ENCODE data around the gene CTIF. TPM values are rescaled to one million over a fixed set of nuclear protein-coding genes. Genes with fewer than 3 reads are reported as not detected.

The CTIF gene
- polyA plus RNA-seq, 1 donor: 15.0 TPM

DNA sequence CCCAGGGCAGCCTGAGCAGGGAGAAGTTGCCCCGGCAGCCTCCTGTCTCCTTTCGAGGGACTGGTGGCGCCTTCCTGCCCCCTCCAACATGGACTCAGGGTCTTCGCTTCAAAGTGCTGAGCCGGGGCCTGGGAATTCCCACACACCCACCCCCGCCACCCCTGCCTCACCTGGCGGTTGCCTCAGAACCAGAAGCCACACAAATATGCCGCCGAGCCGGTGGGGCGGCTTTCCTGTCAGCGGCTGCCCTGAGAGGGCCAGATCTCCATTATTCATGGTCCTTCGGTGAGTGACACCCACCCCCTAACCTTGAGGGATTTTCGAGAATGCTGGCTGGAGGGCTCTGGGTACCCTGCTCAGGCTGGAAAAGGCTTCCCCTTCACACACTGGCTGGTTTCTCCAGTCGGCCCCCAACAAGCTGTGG is 340.2 kb downstream of the CTIF start:
- no peaks in the 10 kb centered on the region for H3K36me3 ChIP-seq (ENCODE audit: control insufficient read depth, insufficient read depth, low read length)
- WGBS (ENCODE audit: insufficient coverage, low lambda C conversion rate): no CpG with 5 or more reads among the region's 15 CpGs
- H3K4me1 ChIP-seq (ENCODE audit: control insufficient read depth, insufficient read depth, low read length): peaks cover 4% of the 10 kb centered on the region
- H3K9me3 ChIP-seq (ENCODE audit: control insufficient read depth, low read depth, low read length): no peaks in the 10 kb centered on the region
- peaks cover 3% of the 10 kb centered on the region for H3K27me3 ChIP-seq (ENCODE audit: control insufficient read depth, insufficient read depth, low read length)
- DNase-seq: peak in 1 of 2 donors; percentile 49
- no peak overlapping the region for H3K4me3 ChIP-seq (ENCODE audit: low read length)
- no peak overlapping the region for H3K27ac ChIP-seq (ENCODE audit: low read length)

DNA sequence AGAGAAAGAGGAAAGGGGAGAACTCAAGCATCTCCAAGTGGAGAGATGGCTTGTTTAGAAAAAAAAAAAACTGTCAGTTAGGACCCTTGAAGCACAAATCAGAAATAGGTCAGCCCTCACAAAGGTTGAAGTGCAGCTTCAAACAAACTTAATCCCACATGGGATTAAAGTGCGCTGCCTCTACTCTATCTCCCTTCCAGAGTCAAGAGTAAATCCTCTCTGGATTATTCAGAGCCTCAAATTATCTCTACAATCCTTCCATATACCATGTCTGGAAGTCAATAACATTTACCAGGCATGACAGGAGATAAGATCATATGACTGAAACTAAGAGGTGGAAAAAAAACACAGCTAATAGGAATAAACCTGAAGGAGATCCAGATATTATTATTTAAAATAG is 342.1 kb downstream of the CTIF start:
- H3K27me3 ChIP-seq (ENCODE audit: control insufficient read depth, insufficient read depth, low read length): peaks cover 3% of the 10 kb centered on the region
- DNase-seq: no peak
- no peak overlapping the region for H3K4me3 ChIP-seq (ENCODE audit: low read length)
- H3K4me1 ChIP-seq (ENCODE audit: control insufficient read depth, insufficient read depth, low read length): peaks cover 4% of the 10 kb centered on the region
- H3K9me3 ChIP-seq (ENCODE audit: control insufficient read depth, low read depth, low read length): no peaks in the 10 kb centered on the region
- no peak overlapping the region for H3K27ac ChIP-seq (ENCODE audit: low read length)
- no peaks in the 10 kb centered on the region for H3K36me3 ChIP-seq (ENCODE audit: control insufficient read depth, insufficient read depth, low read length)
- WGBS (ENCODE audit: insufficient coverage, low lambda C conversion rate): no CpG with 5 or more reads among the region's 1 CpG

DNA sequence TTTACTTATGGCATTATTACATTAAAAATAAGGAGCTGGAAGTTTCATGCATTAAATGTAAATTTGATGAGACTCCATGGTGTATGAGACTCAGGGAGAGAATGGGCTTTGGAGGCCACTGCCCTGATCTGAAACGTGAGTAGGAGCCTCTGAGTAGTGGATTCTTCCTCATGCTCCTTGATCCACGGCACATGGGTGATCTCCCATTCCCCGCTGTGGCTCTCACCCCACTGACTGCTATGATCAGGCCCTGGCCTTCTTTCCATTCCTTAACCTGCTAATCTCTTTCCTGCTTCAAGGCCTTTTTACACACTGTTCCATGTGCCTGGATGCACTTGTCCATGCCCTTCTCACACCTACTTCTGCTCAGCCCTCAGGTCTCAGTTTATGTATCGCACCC is 343.5 kb downstream of the CTIF start:
- no peak for DNase-seq
- no CpG with 5 or more reads among the region's 4 CpGs for WGBS (ENCODE audit: insufficient coverage, low lambda C conversion rate)
- no peaks in the 10 kb centered on the region for H3K36me3 ChIP-seq (ENCODE audit: control insufficient read depth, insufficient read depth, low read length)

GRCh38 chr18:48884306-48884705 is 345.5 kb downstream of the CTIF start:
- Histone ChIP-seq H3K36me3 (ENCODE audit: control insufficient read depth, insufficient read depth, low read length) (no peaks in the 10 kb centered on the region), H3K4me1 (ENCODE audit: control insufficient read depth, insufficient read depth, low read length) (peaks cover 7% of the 10 kb centered on the region), H3K27ac (ENCODE audit: low read length) (no peak overlapping the region), H3K4me3 (ENCODE audit: low read length) (no peak overlapping the region), H3K27me3 (ENCODE audit: control insufficient read depth, insufficient read depth, low read length) (peaks cover under 1% of the 10 kb centered on the region), H3K9me3 (ENCODE audit: control insufficient read depth, low read depth, low read length) (no peaks in the 10 kb centered on the region)
- no peak for DNase-seq
- WGBS (ENCODE audit: insufficient coverage, low lambda C conversion rate): no CpG with 5 or more reads among the region's 4 CpGs

More for the DNA sequence above, 343.5 kb downstream of the CTIF start:
- H3K27ac ChIP-seq (ENCODE audit: low read length): no peak overlapping the region
- H3K4me1 ChIP-seq (ENCODE audit: control insufficient read depth, insufficient read depth, low read length): peaks cover 4% of the 10 kb centered on the region
- H3K9me3 ChIP-seq (ENCODE audit: control insufficient read depth, low read depth, low read length): no peaks in the 10 kb centered on the region
- H3K4me3 ChIP-seq (ENCODE audit: low read length): no peak overlapping the region
- peaks cover 3% of the 10 kb centered on the region for H3K27me3 ChIP-seq (ENCODE audit: control insufficient read depth, insufficient read depth, low read length)

- Histone ChIP-seq H3K4me3 (ENCODE audit: low read length) (no peak overlapping the region), H3K27me3 (ENCODE audit: control insufficient read depth, insufficient read depth, low read length) (no peaks in the 10 kb centered on the region), H3K4me1 (ENCODE audit: control insufficient read depth, insufficient read depth, low read length) (peaks cover 9% of the 10 kb centered on the region), H3K27ac (ENCODE audit: low read length) (no peak overlapping the region), H3K36me3 (ENCODE audit: control insufficient read depth, insufficient read depth, low read length) (no peaks in the 10 kb centered on the region), H3K9me3 (ENCODE audit: control insufficient read depth, low read depth, low read length) (no peaks in the 10 kb centered on the region)
- no CpG with 5 or more reads among the region's 4 CpGs for WGBS (ENCODE audit: insufficient coverage, low lambda C conversion rate)
- no peak for DNase-seq
Measured at GRCh38 chr18:48884771-48885170, 345.9 kb downstream of the CTIF start.

- Histone ChIP-seq H3K4me1 (ENCODE audit: control insufficient read depth, insufficient read depth, low read length) (peaks cover 10% of the 10 kb centered on the region), H3K4me3 (ENCODE audit: low read length) (no peak overlapping the region), H3K27me3 (ENCODE audit: control insufficient read depth, insufficient read depth, low read length) (no peaks in the 10 kb centered on the region), H3K27ac (ENCODE audit: low read length) (no peak overlapping the region), H3K9me3 (ENCODE audit: control insufficient read depth, low read depth, low read length) (no peaks in the 10 kb centered on the region), H3K36me3 (ENCODE audit: control insufficient read depth, insufficient read depth, low read length) (no peaks in the 10 kb centered on the region)
- no peak for DNase-seq
- WGBS (ENCODE audit: insufficient coverage, low lambda C conversion rate): no CpG with 5 or more reads among the region's 11 CpGs
Measured at GRCh38 chr18:48885266-48885923, 346.6 kb downstream of the CTIF start.

DNA sequence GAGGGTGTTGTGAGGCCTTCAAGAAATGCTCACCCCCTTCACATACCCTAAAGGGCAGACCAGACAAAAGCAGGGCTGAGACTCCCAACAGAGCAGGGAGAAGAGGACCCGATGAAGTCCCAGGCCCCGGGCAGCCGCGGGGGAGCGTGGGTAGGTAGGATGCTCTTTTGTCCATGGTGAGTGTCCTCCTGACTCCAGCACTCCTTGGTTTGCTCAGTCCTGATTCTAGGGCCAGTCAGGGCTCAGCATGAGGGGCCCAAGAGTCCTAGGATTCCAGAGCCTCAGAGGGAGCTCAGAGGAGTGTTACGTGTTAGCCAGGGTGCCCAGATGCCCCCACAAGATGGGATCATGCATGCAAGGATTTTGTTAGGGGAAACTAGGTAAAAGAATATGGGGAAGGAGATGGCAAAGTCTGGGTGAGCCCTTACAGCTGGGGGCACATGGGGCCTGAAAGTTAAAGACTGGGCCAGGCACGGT is 347.1 kb downstream of the CTIF start:
- H3K36me3 ChIP-seq (ENCODE audit: control insufficient read depth, insufficient read depth, low read length): no peaks in the 10 kb centered on the region
- no peak overlapping the region for H3K4me3 ChIP-seq (ENCODE audit: low read length)
- WGBS (ENCODE audit: insufficient coverage, low lambda C conversion rate): no CpG with 5 or more reads among the region's 7 CpGs
- DNase-seq: no peak
- H3K4me1 ChIP-seq (ENCODE audit: control insufficient read depth, insufficient read depth, low read length): peaks cover 10% of the 10 kb centered on the region
- H3K27ac ChIP-seq (ENCODE audit: low read length): no peak overlapping the region
- H3K27me3 ChIP-seq (ENCODE audit: control insufficient read depth, insufficient read depth, low read length): no peaks in the 10 kb centered on the region
- H3K9me3 ChIP-seq (ENCODE audit: control insufficient read depth, low read depth, low read length): no peaks in the 10 kb centered on the region

DNA sequence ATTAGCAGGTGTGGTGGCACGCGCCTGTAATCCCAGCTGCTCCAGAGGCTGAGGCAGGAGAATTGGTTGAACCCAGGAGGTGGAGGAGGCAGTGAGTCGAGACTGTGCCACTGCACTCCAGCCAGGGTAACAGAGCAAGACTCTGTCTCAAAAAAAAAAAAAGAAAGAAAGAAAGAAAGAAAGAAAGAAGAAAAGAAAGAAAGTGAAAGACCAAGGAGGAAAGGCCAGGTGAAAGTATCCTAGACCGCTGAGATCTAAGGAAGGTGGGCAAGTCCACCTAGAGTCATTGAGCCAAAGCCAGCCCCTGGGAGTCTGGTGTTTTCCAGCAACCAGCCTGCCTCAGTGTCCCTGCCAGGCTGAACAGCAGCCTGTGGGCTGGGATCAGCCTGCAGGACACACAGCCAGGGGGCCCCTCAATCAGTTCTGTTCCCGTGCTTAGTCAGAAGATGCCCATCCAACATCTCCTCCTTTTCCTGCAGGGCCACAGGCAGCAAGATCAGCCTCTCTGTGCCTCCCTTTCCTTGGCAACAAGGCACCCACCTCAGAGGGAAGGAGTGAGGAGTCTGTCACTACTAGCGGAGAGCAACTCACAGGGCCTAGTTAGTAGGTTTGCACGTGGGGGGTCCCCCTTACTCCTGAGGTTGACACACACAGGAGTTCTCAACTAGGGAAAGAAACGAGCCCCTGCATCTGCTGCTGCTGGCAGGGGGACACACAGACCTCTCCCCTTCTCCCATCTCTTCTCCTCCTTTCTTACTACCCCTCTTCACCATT is 347.9 kb downstream of the CTIF start:
- 100% methylated on average over 1 of the region's 8 CpGs for WGBS (ENCODE audit: insufficient coverage, low lambda C conversion rate)
- no peak for DNase-seq
- no peaks in the 10 kb centered on the region for H3K9me3 ChIP-seq (ENCODE audit: control insufficient read depth, low read depth, low read length)

GRCh38 chr18:48887294-48887904 is 348.6 kb downstream of the CTIF start:
- WGBS (ENCODE audit: insufficient coverage, low lambda C conversion rate): no CpG with 5 or more reads among the region's 12 CpGs

More for the DNA sequence above, 347.9 kb downstream of the CTIF start:
- H3K36me3 ChIP-seq (ENCODE audit: control insufficient read depth, insufficient read depth, low read length): no peaks in the 10 kb centered on the region
- H3K4me1 ChIP-seq (ENCODE audit: control insufficient read depth, insufficient read depth, low read length): peaks cover 10% of the 10 kb centered on the region
- H3K4me3 ChIP-seq (ENCODE audit: low read length): no peak overlapping the region
- no peaks in the 10 kb centered on the region for H3K27me3 ChIP-seq (ENCODE audit: control insufficient read depth, insufficient read depth, low read length)
- H3K27ac ChIP-seq (ENCODE audit: low read length): no peak overlapping the region

GRCh38 chr18:48887905-48888772 is 349.3 kb downstream of the CTIF start:
- H3K27me3 ChIP-seq (ENCODE audit: control insufficient read depth, insufficient read depth, low read length): no peaks in the 10 kb centered on the region
- no peak overlapping the region for H3K27ac ChIP-seq (ENCODE audit: low read length)
- DNase-seq: no peak
- peaks cover 10% of the 10 kb centered on the region for H3K4me1 ChIP-seq (ENCODE audit: control insufficient read depth, insufficient read depth, low read length)
- no peak overlapping the region for H3K4me3 ChIP-seq (ENCODE audit: low read length)
- no CpG with 5 or more reads among the region's 18 CpGs for WGBS (ENCODE audit: insufficient coverage, low lambda C conversion rate)
- H3K9me3 ChIP-seq (ENCODE audit: control insufficient read depth, low read depth, low read length): no peaks in the 10 kb centered on the region
- H3K36me3 ChIP-seq (ENCODE audit: control insufficient read depth, insufficient read depth, low read length): no peaks in the 10 kb centered on the region

More at GRCh38 chr18:48887294-48887904, 348.6 kb downstream of the CTIF start:
- H3K27ac ChIP-seq (ENCODE audit: low read length): no peak overlapping the region
- H3K27me3 ChIP-seq (ENCODE audit: control insufficient read depth, insufficient read depth, low read length): no peaks in the 10 kb centered on the region
- peaks cover 10% of the 10 kb centered on the region for H3K4me1 ChIP-seq (ENCODE audit: control insufficient read depth, insufficient read depth, low read length)
- H3K36me3 ChIP-seq (ENCODE audit: control insufficient read depth, insufficient read depth, low read length): no peaks in the 10 kb centered on the region
- H3K9me3 ChIP-seq (ENCODE audit: control insufficient read depth, low read depth, low read length): no peaks in the 10 kb centered on the region
- no peak overlapping the region for H3K4me3 ChIP-seq (ENCODE audit: low read length)
- no peak for DNase-seq

All from large intestine (tissue), 3 donors.